B cell (primary cell): Measurements from ENCODE around the gene ATP8B1.

Experiments
- EZH2 ChIP-seq: IDR thresholded peaks from 2 replicates; pipeline ENCODE4 v1.6.1; 2012; ENCODE audit warnings: borderline replicate concordance, low read depth, mild to moderate bottlenecking, moderate library complexity, low read length; ENCODE audit not compliant: insufficient read depth, poor library complexity, severe bottlenecking
- TF ChIP-seq, protein P1 (sequence below): fragments of 200-600 bp; IDR thresholded peaks from one replicate; pipeline ENCODE4 v1.8.0; 2022; ENCODE audit warnings: antibody characterized with exemption, mild to moderate bottlenecking

- TF ChIP-seq, protein P1, sequence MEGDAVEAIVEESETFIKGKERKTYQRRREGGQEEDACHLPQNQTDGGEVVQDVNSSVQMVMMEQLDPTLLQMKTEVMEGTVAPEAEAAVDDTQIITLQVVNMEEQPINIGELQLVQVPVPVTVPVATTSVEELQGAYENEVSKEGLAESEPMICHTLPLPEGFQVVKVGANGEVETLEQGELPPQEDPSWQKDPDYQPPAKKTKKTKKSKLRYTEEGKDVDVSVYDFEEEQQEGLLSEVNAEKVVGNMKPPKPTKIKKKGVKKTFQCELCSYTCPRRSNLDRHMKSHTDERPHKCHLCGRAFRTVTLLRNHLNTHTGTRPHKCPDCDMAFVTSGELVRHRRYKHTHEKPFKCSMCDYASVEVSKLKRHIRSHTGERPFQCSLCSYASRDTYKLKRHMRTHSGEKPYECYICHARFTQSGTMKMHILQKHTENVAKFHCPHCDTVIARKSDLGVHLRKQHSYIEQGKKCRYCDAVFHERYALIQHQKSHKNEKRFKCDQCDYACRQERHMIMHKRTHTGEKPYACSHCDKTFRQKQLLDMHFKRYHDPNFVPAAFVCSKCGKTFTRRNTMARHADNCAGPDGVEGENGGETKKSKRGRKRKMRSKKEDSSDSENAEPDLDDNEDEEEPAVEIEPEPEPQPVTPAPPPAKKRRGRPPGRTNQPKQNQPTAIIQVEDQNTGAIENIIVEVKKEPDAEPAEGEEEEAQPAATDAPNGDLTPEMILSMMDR: no peak
- no peak for TF ChIP-seq EZH2
These were observed 32.8 kb upstream of the ATP8B1 start for GRCh38 chr18:57835904-57836303.
